Mucosa of stomach (tissue), 1 donor: ENCODE data around the gene LYSMD2.

Experiments
- H3K27me3 ChIP-seq: one replicate; pipeline ENCODE4 v1.7.0; 2013; ENCODE audit warnings: mild to moderate bottlenecking, low read length; ENCODE audit not compliant: control insufficient read depth, insufficient read depth
- H3K36me3 ChIP-seq: one replicate; pipeline ENCODE4 v1.7.0; 2013; ENCODE audit warnings: low read length; ENCODE audit not compliant: control insufficient read depth, insufficient read depth
- H3K4me1 ChIP-seq: one replicate; pipeline ENCODE4 v1.7.0; 2013; ENCODE audit warnings: mild to moderate bottlenecking, low read length; ENCODE audit not compliant: control insufficient read depth, insufficient read depth
- H3K4me3 ChIP-seq: one replicate; pipeline ENCODE4 v1.7.0; 2013; ENCODE audit warnings: low read length
- H3K9ac ChIP-seq: one replicate; pipeline ENCODE4 v1.7.0; 2013; ENCODE audit warnings: mild to moderate bottlenecking, low read length, moderate library complexity
- H3K9me3 ChIP-seq: one replicate; pipeline ENCODE4 v1.7.0; 2013; ENCODE audit warnings: mild to moderate bottlenecking, low read length, moderate library complexity; ENCODE audit not compliant: control insufficient read depth
- donor health status: Pancreatic carcinoma.

Gene LYSMD2

GRCh38 chr15:51708013-51708412 is 29.4 kb downstream of the LYSMD2 start:
- Histone ChIP-seq H3K4me3 (no peak overlapping the region), H3K9me3 (no peaks in the 10 kb centered on the region), H3K27me3 (no peaks in the 10 kb centered on the region), H3K9ac (no peak overlapping the region), H3K4me1 (no peaks in the 10 kb centered on the region), H3K36me3 (no peaks in the 10 kb centered on the region)

GRCh38 chr15:51706926-51707608 is 30.4 kb downstream of the LYSMD2 start:
- no peaks in the 10 kb centered on the region for H3K27me3 ChIP-seq
- H3K9ac ChIP-seq: no peak overlapping the region
- H3K4me3 ChIP-seq: no peak overlapping the region
- no peaks in the 10 kb centered on the region for H3K9me3 ChIP-seq
- no peaks in the 10 kb centered on the region for H3K36me3 ChIP-seq
- no peaks in the 10 kb centered on the region for H3K4me1 ChIP-seq

- H3K9me3 ChIP-seq: no peaks in the 10 kb centered on the region
- no peak overlapping the region for H3K4me3 ChIP-seq
- no peaks in the 10 kb centered on the region for H3K4me1 ChIP-seq
- H3K36me3 ChIP-seq: no peaks in the 10 kb centered on the region
- no peak overlapping the region for H3K9ac ChIP-seq
- no peaks in the 10 kb centered on the region for H3K27me3 ChIP-seq
These were observed 31.2 kb downstream of the LYSMD2 start for GRCh38 chr15:51706291-51706690.

- no peaks in the 10 kb centered on the region for H3K9me3 ChIP-seq
- no peak overlapping the region for H3K9ac ChIP-seq
These were observed 34.7 kb downstream of the LYSMD2 start for GRCh38 chr15:51702710-51703109.

GRCh38 chr15:51699373-51699772 is 38.1 kb downstream of the LYSMD2 start:
- Histone ChIP-seq H3K27me3 (peaks cover 6% of the 10 kb centered on the region), H3K9me3 (no peaks in the 10 kb centered on the region), H3K9ac (no peak overlapping the region), H3K4me3 (no peak overlapping the region), H3K4me1 (no peaks in the 10 kb centered on the region), H3K36me3 (no peaks in the 10 kb centered on the region)

More at GRCh38 chr15:51702710-51703109, 34.7 kb downstream of the LYSMD2 start:
- Histone ChIP-seq H3K36me3 (no peaks in the 10 kb centered on the region), H3K4me1 (no peaks in the 10 kb centered on the region), H3K4me3 (no peak overlapping the region), H3K27me3 (peaks cover 6% of the 10 kb centered on the region)

- Histone ChIP-seq H3K36me3 (no peaks in the 10 kb centered on the region), H3K4me1 (no peaks in the 10 kb centered on the region), H3K9me3 (no peaks in the 10 kb centered on the region), H3K4me3 (no peak overlapping the region), H3K9ac (no peak overlapping the region), H3K27me3 (peaks cover 6% of the 10 kb centered on the region)
These were observed 40.3 kb downstream of the LYSMD2 start for GRCh38 chr15:51697163-51697562.

- H3K4me3 ChIP-seq: no peak overlapping the region
- peaks cover 6% of the 10 kb centered on the region for H3K27me3 ChIP-seq
- H3K9ac ChIP-seq: no peak overlapping the region
- no peaks in the 10 kb centered on the region for H3K9me3 ChIP-seq
- H3K4me1 ChIP-seq: no peaks in the 10 kb centered on the region
- H3K36me3 ChIP-seq: no peaks in the 10 kb centered on the region
These were observed 40.9 kb downstream of the LYSMD2 start for GRCh38 chr15:51696566-51696965.

GRCh38 chr15:51692154-51692553 is 45.3 kb downstream of the LYSMD2 start:
- H3K4me1 ChIP-seq: no peaks in the 10 kb centered on the region
- H3K4me3 ChIP-seq: no peak overlapping the region
- no peaks in the 10 kb centered on the region for H3K27me3 ChIP-seq
- no peaks in the 10 kb centered on the region for H3K9me3 ChIP-seq
- no peak overlapping the region for H3K9ac ChIP-seq
- no peaks in the 10 kb centered on the region for H3K36me3 ChIP-seq

- no peaks in the 10 kb centered on the region for H3K36me3 ChIP-seq
- H3K4me3 ChIP-seq: no peak overlapping the region
- no peaks in the 10 kb centered on the region for H3K27me3 ChIP-seq
- H3K9ac ChIP-seq: no peak overlapping the region
- H3K9me3 ChIP-seq: no peaks in the 10 kb centered on the region
- no peaks in the 10 kb centered on the region for H3K4me1 ChIP-seq
These were observed 48.6 kb downstream of the LYSMD2 start for GRCh38 chr15:51688863-51689262.

GRCh38 chr15:51687565-51687964 is 49.9 kb downstream of the LYSMD2 start:
- no peaks in the 10 kb centered on the region for H3K9me3 ChIP-seq
- H3K4me3 ChIP-seq: no peak overlapping the region
- no peaks in the 10 kb centered on the region for H3K27me3 ChIP-seq
- no peak overlapping the region for H3K9ac ChIP-seq
- no peaks in the 10 kb centered on the region for H3K4me1 ChIP-seq
- H3K36me3 ChIP-seq: no peaks in the 10 kb centered on the region

GRCh38 chr15:51681303-51681963 is 56.0 kb downstream of the LYSMD2 start, which contains the start of gene SCG3:
TSS of gene SCG3 (plus strand) at chr15:51681503. CDS start at chr15:51681756, 253 bp downstream.
- Histone ChIP-seq H3K4me1 (peaks cover 4% of the 10 kb centered on the region), H3K9me3 (no peaks in the 10 kb centered on the region), H3K4me3 (no peak within 1 kb of the TSS), H3K9ac (no peak within 1 kb of the TSS), H3K36me3 (no peaks in the 10 kb centered on the region), H3K27me3 (peaks cover 7% of the 10 kb centered on the region)

GRCh38 chr15:51680321-51680720 is 57.1 kb downstream of the LYSMD2 start:
- H3K4me3 ChIP-seq: no peak overlapping the region
- no peaks in the 10 kb centered on the region for H3K36me3 ChIP-seq
- H3K9me3 ChIP-seq: no peaks in the 10 kb centered on the region
- peaks cover 4% of the 10 kb centered on the region for H3K4me1 ChIP-seq
- H3K27me3 ChIP-seq: peaks cover 7% of the 10 kb centered on the region
- no peak overlapping the region for H3K9ac ChIP-seq
